HT1080 (cell line): ENCODE results near the gene DCAF15. TPM values are rescaled to one million over a fixed set of nuclear protein-coding genes. Genes with fewer than 3 reads are reported as not detected.

Experiments
- total RNA-seq: library from RNA; depleted of rRNA; stranded (reverse); fragments of >200 nt; shearing (Covaris generic); gene quantifications from 2 replicates; pipeline ENCODE4 v1.2.3, GENCODE V29; 2014; rRNA removed

DCAF15 gene
- total RNA-seq, 1 experiment from 2014 or later, result 35.0 TPM

Other genes with a start within 250 kb of the DCAF15 start
- gene MRI1, start 188.0 kb upstream of the DCAF15 start, total RNA-seq, result 60.0 and 65.9 TPM in 2 replicates
- 382 and 486 TPM in 2 replicates for gene C19orf53, start 178.1 kb upstream of the DCAF15 start, total RNA-seq
- gene ZSWIM4, start 157.1 kb upstream of the DCAF15 start, total RNA-seq, result 1.8 and 2.7 TPM in 2 replicates
- not detected in 2 replicates for gene NANOS3, start 75.4 kb upstream of the DCAF15 start, total RNA-seq
- gene BRME1, start 46.4 kb upstream of the DCAF15 start, total RNA-seq, result 2.0 and 3.3 TPM in 2 replicates
- gene CC2D1A, start 46.3 kb upstream of the DCAF15 start, total RNA-seq, result 16.8 and 19.7 TPM in 2 replicates
- 0.23 and 0.37 TPM in 2 replicates for gene PODNL1, start 14.1 kb upstream of the DCAF15 start, total RNA-seq
- gene RFX1, start 53.8 kb downstream of the DCAF15 start, total RNA-seq, result 3.1 and 3.8 TPM in 2 replicates
- not detected in 2 replicates for gene RLN3, start 75.6 kb downstream of the DCAF15 start, total RNA-seq
- 20.7 and 22.6 TPM in 2 replicates for gene IL27RA, start 79.3 kb downstream of the DCAF15 start, total RNA-seq
- 1.5 and 3.9 TPM in 2 replicates for gene PALM3, start 109.6 kb downstream of the DCAF15 start, total RNA-seq
- gene MISP3, start 120.3 kb downstream of the DCAF15 start, total RNA-seq, result 1.4 and 1.5 TPM in 2 replicates
- 0.23 TPM in 1 of 2 replicates, not detected in the other for gene C19orf67, start 133.3 kb downstream of the DCAF15 start, total RNA-seq
- gene SAMD1, start 138.2 kb downstream of the DCAF15 start, total RNA-seq, result 67.3 and 74.3 TPM in 2 replicates
- 17.6 and 25.6 TPM in 2 replicates for gene PRKACA, start 165.3 kb downstream of the DCAF15 start, total RNA-seq
- gene ASF1B, start 184.1 kb downstream of the DCAF15 start, total RNA-seq, result 80.4 and 123 TPM in 2 replicates